ENCODE results near the gene SH3RF2. TPM values are rescaled to one million over a fixed set of nuclear protein-coding genes. Genes with fewer than 3 reads are reported as not detected.

The SH3RF2 gene
- total and polyA plus RNA-seq, 4 donors = 3.1 to 12.9 (median 4.1) TPM

DNA sequence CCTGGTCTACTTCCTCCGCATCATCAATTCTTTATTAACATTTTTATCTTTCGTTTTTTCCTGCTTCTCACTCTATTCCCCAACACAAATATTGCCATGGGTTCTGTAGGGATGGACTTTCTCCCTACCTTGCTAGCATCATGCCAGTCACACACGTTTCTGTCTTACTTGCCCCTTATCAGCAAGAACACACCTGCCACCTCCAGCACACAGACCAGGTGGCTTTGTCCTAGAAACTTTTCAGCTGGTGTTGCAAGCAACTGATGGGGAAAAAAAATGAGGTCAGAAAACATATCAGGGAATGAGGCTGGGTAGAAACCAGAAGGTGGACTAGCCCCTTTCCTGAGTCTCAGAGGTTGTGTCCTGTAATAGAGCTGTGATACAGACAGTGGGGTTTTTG is 5.8 kb downstream of the SH3RF2 start:
- peaks cover 0 to 3% of the 10 kb centered on the region in 2 donors for H3K4me1 ChIP-seq (ENCODE audit: control insufficient read depth in 1 of 2, insufficient read depth in 2 of 2, low read length in 2 of 2)
- H3K9me3 ChIP-seq (ENCODE audit: control insufficient read depth, low read length) = no peaks in the 10 kb centered on the region
- H3K27me3 ChIP-seq (ENCODE audit: control insufficient read depth in 1 of 2, insufficient read depth in 2 of 2, low read length in 1 of 2) = no peaks in the 10 kb centered on the region
- 74 to 77% methylated on average over 3 of the region's 3 CpGs for WGBS, 2 donors
- H3K4me3 ChIP-seq (ENCODE audit: low read length in 2 of 2) = no peak overlapping the region
- intact Hi-C loops (cut with DNase I) = no loop called here
- DNase-seq (no peak), ATAC-seq (ENCODE audit: low FRiP score) (no peak)
- no peaks in the 10 kb centered on the region for H3K36me3 ChIP-seq (ENCODE audit: control insufficient read depth in 1 of 2, insufficient read depth in 2 of 2, low read length in 1 of 2)
- H3K27ac ChIP-seq (ENCODE audit: low read depth in 1 of 2, low read length in 2 of 2) = no peak overlapping the region

GRCh38 chr5:145942749-145943148 is 6.4 kb downstream of the SH3RF2 start:
- intact Hi-C loops (cut with DNase I) = no loop called here
- H3K4me1 ChIP-seq (ENCODE audit: control insufficient read depth in 1 of 2, insufficient read depth in 2 of 2, low read length in 2 of 2) = peaks cover 0 to 3% of the 10 kb centered on the region in 2 donors
- H3K9me3 ChIP-seq (ENCODE audit: control insufficient read depth, low read length) = no peaks in the 10 kb centered on the region
- H3K4me3 ChIP-seq (ENCODE audit: low read length in 2 of 2) = no peak overlapping the region
- no peak for ATAC-seq (ENCODE audit: low FRiP score)
- no peaks in the 10 kb centered on the region for H3K27me3 ChIP-seq (ENCODE audit: control insufficient read depth in 1 of 2, insufficient read depth in 2 of 2, low read length in 1 of 2)
- H3K36me3 ChIP-seq (ENCODE audit: control insufficient read depth in 1 of 2, insufficient read depth in 2 of 2, low read length in 1 of 2) = no peaks in the 10 kb centered on the region
- DNase-seq = no peak
- H3K27ac ChIP-seq (ENCODE audit: low read depth in 1 of 2, low read length in 2 of 2) = no peak overlapping the region

DNA sequence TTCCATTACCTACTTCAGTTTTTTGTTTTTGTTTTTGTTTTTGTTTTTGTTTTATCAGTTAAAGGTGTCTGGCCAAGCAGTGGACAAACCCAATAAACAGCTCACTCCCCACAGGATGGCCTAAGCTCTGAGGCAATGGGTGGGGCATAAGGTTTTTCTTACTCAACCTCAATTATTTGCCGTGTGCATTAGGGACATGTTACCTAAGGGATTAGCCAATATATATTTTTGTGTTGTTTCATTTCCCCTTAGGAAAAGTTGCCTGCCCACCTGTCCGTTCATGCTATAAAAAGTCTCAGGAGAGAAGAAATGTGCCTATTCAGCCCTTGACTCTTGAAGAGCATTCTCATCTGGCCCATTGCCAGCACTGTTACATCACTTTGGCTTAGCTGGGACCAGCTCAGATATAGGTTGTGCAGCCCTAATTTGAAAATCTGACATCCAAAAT is 7.3 kb downstream of the SH3RF2 start:
- Histone ChIP-seq H3K4me1 (ENCODE audit: control insufficient read depth in 1 of 2, insufficient read depth in 2 of 2, low read length in 2 of 2) (peaks cover 0 to 3% of the 10 kb centered on the region in 2 donors), H3K27me3 (ENCODE audit: control insufficient read depth in 1 of 2, insufficient read depth in 2 of 2, low read length in 1 of 2) (no peaks in the 10 kb centered on the region), H3K36me3 (ENCODE audit: control insufficient read depth in 1 of 2, insufficient read depth in 2 of 2, low read length in 1 of 2) (no peaks in the 10 kb centered on the region), H3K9me3 (ENCODE audit: control insufficient read depth, low read length) (no peaks in the 10 kb centered on the region), H3K27ac (ENCODE audit: low read depth in 1 of 2, low read length in 2 of 2) (no peak overlapping the region), H3K4me3 (ENCODE audit: low read length in 2 of 2) (no peak overlapping the region)
- ATAC-seq (ENCODE audit: low FRiP score) = no peak
- intact Hi-C loops (cut with DNase I) = no loop called here
- no peak for DNase-seq
- 71 to 76% methylated on average over 2 of the region's 2 CpGs for WGBS, 2 donors

DNA sequence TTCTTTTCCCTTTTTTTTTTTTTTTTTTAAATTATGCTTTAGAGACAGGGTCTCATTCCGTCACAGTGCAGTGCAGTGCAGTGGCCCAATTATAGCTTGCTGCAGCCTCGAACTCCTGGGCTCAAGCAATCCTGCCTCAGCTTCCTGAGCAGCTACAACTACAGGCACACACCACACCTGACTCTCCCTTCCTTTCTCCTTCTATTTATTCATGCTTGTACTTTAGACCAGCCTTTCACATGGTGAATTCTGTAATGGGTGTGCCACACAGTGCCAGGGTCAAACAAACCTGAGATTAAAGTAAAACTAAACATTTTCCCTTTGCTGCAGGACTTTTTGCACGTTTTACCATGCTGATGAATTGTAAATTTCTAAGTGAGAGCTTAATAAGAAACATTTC is 8.0 kb downstream of the SH3RF2 start:
- Histone ChIP-seq H3K4me1 (ENCODE audit: control insufficient read depth in 1 of 2, insufficient read depth in 2 of 2, low read length in 2 of 2) (peaks cover 0 to 3% of the 10 kb centered on the region in 2 donors), H3K9me3 (ENCODE audit: control insufficient read depth, low read length) (no peaks in the 10 kb centered on the region), H3K27me3 (ENCODE audit: control insufficient read depth in 1 of 2, insufficient read depth in 2 of 2, low read length in 1 of 2) (no peaks in the 10 kb centered on the region), H3K27ac (ENCODE audit: low read depth in 1 of 2, low read length in 2 of 2) (no peak overlapping the region), H3K36me3 (ENCODE audit: control insufficient read depth in 1 of 2, insufficient read depth in 2 of 2, low read length in 1 of 2) (no peaks in the 10 kb centered on the region), H3K4me3 (ENCODE audit: low read length in 2 of 2) (no peak overlapping the region)
- WGBS, 2 donors = 58 to 67% methylated on average over 3 of the region's 3 CpGs
- intact Hi-C loops (cut with DNase I) = no loop called here
- DNase-seq (no peak), ATAC-seq (ENCODE audit: low FRiP score) (no peak)

GRCh38 chr5:145945620-145946111 is 9.3 kb downstream of the SH3RF2 start:
- WGBS, 2 donors = 90 to 94% methylated on average over 2 of the region's 2 CpGs
- Histone ChIP-seq H3K27me3 (ENCODE audit: control insufficient read depth in 1 of 2, insufficient read depth in 2 of 2, low read length in 1 of 2) (no peaks in the 10 kb centered on the region), H3K27ac (ENCODE audit: low read depth in 1 of 2, low read length in 2 of 2) (no peak overlapping the region), H3K4me1 (ENCODE audit: control insufficient read depth in 1 of 2, insufficient read depth in 2 of 2, low read length in 2 of 2) (peaks cover 0 to 3% of the 10 kb centered on the region in 2 donors), H3K36me3 (ENCODE audit: control insufficient read depth in 1 of 2, insufficient read depth in 2 of 2, low read length in 1 of 2) (no peaks in the 10 kb centered on the region), H3K4me3 (ENCODE audit: low read length in 2 of 2) (no peak overlapping the region), H3K9me3 (ENCODE audit: control insufficient read depth, low read length) (no peaks in the 10 kb centered on the region)
- no peak for DNase-seq
- ATAC-seq (ENCODE audit: low FRiP score) = no peak
- intact Hi-C loops (cut with DNase I) = no loop called here

DNA sequence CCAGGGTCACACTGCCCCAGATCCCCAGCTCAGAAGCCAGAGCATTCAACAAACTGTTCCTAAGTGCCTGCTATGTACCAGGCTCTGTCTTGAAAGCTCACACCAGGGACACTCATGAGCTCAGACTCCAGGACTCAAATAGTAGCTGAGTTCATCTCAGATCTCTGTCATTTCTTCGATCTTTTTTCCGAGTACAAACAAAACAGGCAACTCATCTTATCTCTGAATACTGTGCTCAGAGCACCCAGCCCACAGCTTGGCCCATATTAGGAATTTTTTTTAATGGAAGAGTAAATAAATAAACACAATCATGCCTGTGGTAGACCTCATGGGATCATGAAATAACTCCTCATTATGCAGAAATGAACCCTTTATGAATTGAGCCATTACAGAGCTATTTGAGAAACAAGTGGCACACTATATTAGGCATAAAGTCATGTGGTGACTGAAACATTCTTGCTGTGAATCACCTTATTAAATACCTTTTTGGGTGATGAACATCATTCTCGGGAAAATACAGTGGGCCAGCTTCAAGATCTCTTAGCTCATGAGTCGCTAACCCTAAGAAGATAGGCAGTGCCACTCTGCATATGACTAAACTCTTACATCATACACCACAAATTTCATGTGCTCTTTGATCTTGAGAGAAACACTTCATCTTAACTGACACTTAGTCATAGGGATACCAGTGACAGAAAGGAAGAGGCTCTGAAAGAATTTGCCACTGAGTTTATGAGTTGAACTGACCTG is 9.9 kb downstream of the SH3RF2 start:
- 77 to 88% methylated on average over 4 of the region's 4 CpGs for WGBS, 2 donors
- no peak for ATAC-seq (ENCODE audit: low FRiP score)

DNA sequence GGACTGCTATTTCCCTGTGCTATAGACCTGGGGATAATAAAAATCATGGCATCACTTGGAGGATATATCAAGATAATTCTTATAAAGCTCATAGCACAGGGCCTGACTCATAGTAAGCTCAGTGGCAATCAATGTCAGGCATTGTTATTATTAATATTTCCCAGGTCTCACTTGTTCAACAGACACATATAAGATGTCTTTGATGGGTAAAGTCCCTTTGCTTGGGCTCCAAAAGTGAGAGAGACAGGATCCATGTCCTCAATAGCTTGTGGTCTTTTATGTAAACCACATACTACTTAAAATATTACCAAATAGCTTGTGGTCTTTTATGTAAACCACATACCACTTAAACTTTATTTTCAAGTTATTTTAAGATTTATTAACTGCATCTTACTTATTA is 11.2 kb downstream of the SH3RF2 start:
- Histone ChIP-seq H3K27ac (ENCODE audit: low read depth in 1 of 2, low read length in 2 of 2) (no peak overlapping the region), H3K4me1 (ENCODE audit: control insufficient read depth in 1 of 2, insufficient read depth in 2 of 2, low read length in 2 of 2) (peaks cover 0 to 3% of the 10 kb centered on the region in 2 donors), H3K4me3 (ENCODE audit: low read length in 2 of 2) (no peak overlapping the region), H3K36me3 (ENCODE audit: control insufficient read depth in 1 of 2, insufficient read depth in 2 of 2, low read length in 1 of 2) (no peaks in the 10 kb centered on the region), H3K27me3 (ENCODE audit: control insufficient read depth in 1 of 2, insufficient read depth in 2 of 2, low read length in 1 of 2) (no peaks in the 10 kb centered on the region), H3K9me3 (ENCODE audit: control insufficient read depth, low read length) (no peaks in the 10 kb centered on the region)
- intact Hi-C loops (cut with DNase I) = no loop called here
- DNase-seq (no peak), ATAC-seq (ENCODE audit: low FRiP score) (no peak)

More for the DNA sequence above, 9.9 kb downstream of the SH3RF2 start:
- no peaks in the 10 kb centered on the region for H3K9me3 ChIP-seq (ENCODE audit: control insufficient read depth, low read length)
- peaks cover 0 to 3% of the 10 kb centered on the region in 2 donors for H3K4me1 ChIP-seq (ENCODE audit: control insufficient read depth in 1 of 2, insufficient read depth in 2 of 2, low read length in 2 of 2)
- no peak overlapping the region for H3K27ac ChIP-seq (ENCODE audit: low read depth in 1 of 2, low read length in 2 of 2)
- no peaks in the 10 kb centered on the region for H3K36me3 ChIP-seq (ENCODE audit: control insufficient read depth in 1 of 2, insufficient read depth in 2 of 2, low read length in 1 of 2)
- no peaks in the 10 kb centered on the region for H3K27me3 ChIP-seq (ENCODE audit: control insufficient read depth in 1 of 2, insufficient read depth in 2 of 2, low read length in 1 of 2)
- H3K4me3 ChIP-seq (ENCODE audit: low read length in 2 of 2) = no peak overlapping the region
- intact Hi-C loops (cut with DNase I) = no loop called here
- DNase-seq = no peak

DNA sequence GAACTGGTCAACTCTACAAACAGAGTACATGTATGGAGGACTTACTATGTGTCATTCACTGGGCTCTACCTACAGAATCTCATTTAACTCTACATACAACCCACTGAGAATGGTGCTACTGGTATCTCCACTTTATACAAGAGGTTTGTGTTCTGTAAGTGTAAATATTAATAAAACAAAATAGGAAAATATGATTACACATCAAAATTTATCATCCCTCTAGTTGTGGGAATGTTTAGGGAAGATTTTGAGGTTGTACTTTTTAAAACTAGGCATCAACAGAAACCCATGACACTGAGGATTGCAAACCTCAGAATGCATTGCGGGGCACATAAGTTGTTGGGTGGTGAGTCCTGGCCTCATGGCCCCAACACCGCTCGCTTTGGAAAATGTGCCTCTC is 11.7 kb downstream of the SH3RF2 start:
- intact Hi-C loops (cut with DNase I) = no loop called here
- H3K27ac ChIP-seq (ENCODE audit: low read depth in 1 of 2, low read length in 2 of 2) = no peak overlapping the region
- no peaks in the 10 kb centered on the region for H3K9me3 ChIP-seq (ENCODE audit: control insufficient read depth, low read length)
- no peak for ATAC-seq (ENCODE audit: low FRiP score)
- H3K4me3 ChIP-seq (ENCODE audit: low read length in 2 of 2) = no peak overlapping the region
- H3K4me1 ChIP-seq (ENCODE audit: control insufficient read depth in 1 of 2, insufficient read depth in 2 of 2, low read length in 2 of 2) = peaks cover 0 to 3% of the 10 kb centered on the region in 2 donors
- no peak for DNase-seq
- H3K27me3 ChIP-seq (ENCODE audit: control insufficient read depth in 1 of 2, insufficient read depth in 2 of 2, low read length in 1 of 2) = no peaks in the 10 kb centered on the region
- H3K36me3 ChIP-seq (ENCODE audit: control insufficient read depth in 1 of 2, insufficient read depth in 2 of 2, low read length in 1 of 2) = no peaks in the 10 kb centered on the region
- WGBS, 2 donors = 98 to 100% methylated on average over 3 of the region's 3 CpGs

GRCh38 chr5:145948921-145949320 is 12.5 kb downstream of the SH3RF2 start:
- no peaks in the 10 kb centered on the region for H3K4me1 ChIP-seq (ENCODE audit: control insufficient read depth in 1 of 2, insufficient read depth in 2 of 2, low read length in 2 of 2)
- H3K27ac ChIP-seq (ENCODE audit: low read depth in 1 of 2, low read length in 2 of 2) = no peak overlapping the region
- ATAC-seq (ENCODE audit: low FRiP score) (no peak), DNase-seq (no peak)
- H3K36me3 ChIP-seq (ENCODE audit: control insufficient read depth in 1 of 2, insufficient read depth in 2 of 2, low read length in 1 of 2) = no peaks in the 10 kb centered on the region
- H3K27me3 ChIP-seq (ENCODE audit: control insufficient read depth in 1 of 2, insufficient read depth in 2 of 2, low read length in 1 of 2) = no peaks in the 10 kb centered on the region
- H3K9me3 ChIP-seq (ENCODE audit: control insufficient read depth, low read length) = no peaks in the 10 kb centered on the region
- intact Hi-C loops (cut with DNase I) = no loop called here
- WGBS, 2 donors = 87 to 89% methylated on average over 6 of the region's 6 CpGs
- no peak overlapping the region for H3K4me3 ChIP-seq (ENCODE audit: low read length in 2 of 2)
